A549 (cell line): ENCODE measurements around the gene RNASE7. TPM values are rescaled to one million over a fixed set of nuclear protein-coding genes. Genes with fewer than 3 reads are reported as not detected.

Source experiments
- ATAC-seq, 2 experiments: fragments of 200-7000 bp in 1 of 2; fragments of >200 bp in 1 of 2; cut with Nextera tagmentation in 1 of 2; cut with Tn5 transposase in 1 of 2; 3 replicates each; pipeline versions ENCODE4 v1.8.0 to v1.9.1; 2018 to 2020; ENCODE audit warnings: mild to moderate bottlenecking in 1 of 2, moderate library complexity in 1 of 2
- CTCF ChIA-PET: fragments of 300-600 bp; sonication (Branson Sonifier 250); formaldehyde crosslinking; extraction: SDS; loops from one replicate; lab custom pipeline; 2021; ENCODE audit warnings: antibody characterized with exemption, inconsistent platforms; lab: Yijun Ruan, JAX
- POLR2A ChIA-PET: fragments of 350-600 bp; formaldehyde crosslinking; extraction: SDS; loops from one replicate; lab custom pipeline; 2021; ENCODE audit warnings: antibody characterized with exemption, inconsistent platforms; lab: Yijun Ruan, JAX
- DNase-seq, 2 experiments: peaks; one replicate each; pipeline versions ENCODE4 v3.0.0 to v3.0.0-alpha.2; 2011 to 2016; ENCODE audit warnings: low read depth in 1 of 2, low spot score in 1 of 2
- FAIRE-seq: peaks from 2 replicates; lab custom pipeline; 2011; peaks lifted over from hg19 to GRCh38; lab: Jason Lieb, UNC
- H3K27ac ChIP-seq, 2 experiments: fragments of >200 bp; sonication (Bioruptor Twin); formaldehyde crosslinking; 3 replicates each; pipeline ENCODE4 v1.5.1; 2016 to 2017
- H3K4me1 ChIP-seq: fragments of >200 bp; sonication (Bioruptor Twin); formaldehyde crosslinking; 3 replicates; pipeline ENCODE4 v1.6.1; 2016
- H3K4me2 ChIP-seq: fragments of >200 bp; sonication (Bioruptor Twin); formaldehyde crosslinking; 3 replicates; pipeline ENCODE4 v1.6.1; 2016
- H3K4me3 ChIP-seq: fragments of >200 bp; sonication (Bioruptor Twin); formaldehyde crosslinking; 3 replicates; pipeline ENCODE4 v1.5.1; 2016
- H3K9me3 ChIP-seq: fragments of >200 bp; sonication (Bioruptor Twin); formaldehyde crosslinking; 3 replicates; pipeline ENCODE4 v1.6.1; 2016
- BHLHE40 ChIP-seq: IDR thresholded peaks from 2 replicates; pipeline ENCODE4 v1.6.1; 2012; ENCODE audit warnings: low read depth, low read length, inconsistent platforms
- CBX2 ChIP-seq: fragments of 200-600 bp; sonication (generic); IDR thresholded peaks from 2 replicates; pipeline ENCODE4 v1.6.1; 2016; ENCODE audit warnings: low read depth, mild to moderate bottlenecking, borderline replicate concordance
- CHD2 ChIP-seq: fragments of 150-350 bp; IDR thresholded peaks from 2 replicates; pipeline ENCODE4 v1.6.1; 2014; ENCODE audit warnings: low read length; ENCODE audit not compliant: partially characterized antibody
- EHF ChIP-seq: fragments of 250-450 bp; sonication (Bioruptor Pico); IDR thresholded peaks from 2 replicates; pipeline ENCODE4 v1.5.0; 2020; ENCODE audit warnings: mild to moderate bottlenecking
- EHMT2 ChIP-seq: fragments of 200-600 bp; sonication (generic); IDR thresholded peaks from 2 replicates; pipeline ENCODE4 v1.6.1; 2016; ENCODE audit warnings: antibody characterized with exemption, low read depth, mild to moderate bottlenecking, moderate library complexity
- ESRRA ChIP-seq: fragments of 150-350 bp; IDR thresholded peaks from 2 replicates; pipeline ENCODE4 v1.6.1; 2014; ENCODE audit warnings: mild to moderate bottlenecking, low read length, borderline replicate concordance
- FOSB ChIP-seq: fragments of 250-450 bp; sonication (Bioruptor Pico); IDR thresholded peaks from 2 replicates; pipeline ENCODE4 v1.5.0; 2020; ENCODE audit warnings: mild to moderate bottlenecking, moderate library complexity
- FOXS1 ChIP-seq: fragments of 250-450 bp; sonication (Bioruptor Pico); IDR thresholded peaks from 2 replicates; pipeline ENCODE4 v1.5.0; 2020; ENCODE audit warnings: mild to moderate bottlenecking, moderate library complexity
- GATA3 ChIP-seq: IDR thresholded peaks from 2 replicates; pipeline ENCODE4 v1.6.1; 2012; ENCODE audit warnings: borderline replicate concordance
- HDAC2 ChIP-seq: fragments of 200-600 bp; sonication (generic); IDR thresholded peaks from 2 replicates; pipeline ENCODE4 v1.6.1; 2016
- HOXB5 ChIP-seq: fragments of 250-450 bp; sonication (Bioruptor Pico); IDR thresholded peaks from 2 replicates; pipeline ENCODE4 v1.5.0; 2020; ENCODE audit warnings: mild to moderate bottlenecking, moderate library complexity
- KDM5A ChIP-seq: fragments of 200-600 bp; sonication (generic); IDR thresholded peaks from 2 replicates; pipeline ENCODE4 v1.6.1; 2016; ENCODE audit warnings: antibody characterized with exemption, mild to moderate bottlenecking
- MAZ ChIP-seq: fragments of 150-350 bp; IDR thresholded peaks from 2 replicates; pipeline ENCODE4 v1.6.1; 2014; ENCODE audit warnings: antibody characterized with exemption, low read depth, low read length, borderline replicate concordance
- MYC ChIP-seq: IDR thresholded peaks from 2 replicates; pipeline ENCODE4 v1.6.1; 2012; ENCODE audit warnings: mild to moderate bottlenecking, inconsistent platforms, low read length, improper control_type of control experiment, borderline replicate concordance
- NFE2L2 ChIP-seq: fragments of 150-350 bp; conservative IDR thresholded peaks from 2 replicates; pipeline ENCODE4 v1.6.1; 2014; ENCODE audit warnings: low read length
- RARB ChIP-seq: fragments of 250-450 bp; sonication (Bioruptor Pico); IDR thresholded peaks from 2 replicates; pipeline ENCODE4 v1.8.0; 2021; ENCODE audit warnings: mild to moderate bottlenecking, moderate library complexity
- SMC3 ChIP-seq: fragments of >200 bp; sonication (Bioruptor Twin); formaldehyde crosslinking; IDR thresholded peaks from 3 replicates; pipeline ENCODE4 v1.6.1; 2018; ENCODE audit warnings: inconsistent platforms
- SREBF2 ChIP-seq: fragments of 450-650 bp; IDR thresholded peaks from 2 replicates; pipeline ENCODE4 v1.6.1; 2014; ENCODE audit warnings: mild to moderate bottlenecking, moderate library complexity
- TFCP2L1 ChIP-seq: fragments of 250-450 bp; sonication (Bioruptor Pico); IDR thresholded peaks from 2 replicates; pipeline ENCODE4 v1.5.0; 2021; ENCODE audit warnings: mild to moderate bottlenecking
- TP53 ChIP-seq: fragments of 250-450 bp; sonication (Bioruptor Pico); IDR thresholded peaks from 2 replicates; pipeline ENCODE4 v1.5.0; 2021; ENCODE audit warnings: mild to moderate bottlenecking, moderate library complexity
- ZSCAN20 ChIP-seq: fragments of 250-450 bp; sonication (Bioruptor Pico); IDR thresholded peaks from 2 replicates; pipeline ENCODE4 v1.8.0; 2022; ENCODE audit warnings: mild to moderate bottlenecking, moderate library complexity
- WGBS: methylation state at CpG from one replicate; pipeline ENCODE4 v1.1.6; 2017; ENCODE audit errors: missing lambda C conversion rate; 5-methylcytosine and 5-hydroxymethylcytosine counted together
- polyA plus RNA-seq, 4 experiments: library from polyadenylated mRNA; depleted of rRNA in 3 of 4; stranded (reverse); fragments of >200 nt; fragmentation: RNase III in 1 of 4; extraction: RNeasy Plus Mini Kit Qiagen cat#74134 plus additional on column Dnase treatment in 1 of 4; gene quantifications; 2 replicates in 3 of 4; 3 replicates in 1 of 4; pipeline ENCODE4 v1.2.3, GENCODE V29; 2011 to 2017
- TF ChIP-seq, protein P1 (sequence below): fragments of >200 bp; sonication (Bioruptor Twin); formaldehyde crosslinking; IDR thresholded peaks from 3 replicates; pipeline ENCODE4 v1.6.1; 2016
- TF ChIP-seq, protein P2 (sequence below): fragments of >200 bp; sonication (Bioruptor Twin); formaldehyde crosslinking; IDR thresholded peaks from 3 replicates; pipeline ENCODE4 v1.5.1; 2016
- TF ChIP-seq, protein P3 (sequence below): fragments of 450-650 bp; IDR thresholded peaks from 2 replicates; pipeline ENCODE4 v1.6.1; 2014; ENCODE audit warnings: antibody characterized with exemption
- TF ChIP-seq, protein P4 (sequence below): fragments of >200 bp; sonication (Bioruptor Twin); formaldehyde crosslinking; IDR thresholded peaks from 2 replicates; pipeline ENCODE4 v1.6.1; 2016

RNASE7 gene
- polyA plus RNA-seq, 2 of the 4 experiments (the other 2 are of a cell fraction), result not detected

DNA sequence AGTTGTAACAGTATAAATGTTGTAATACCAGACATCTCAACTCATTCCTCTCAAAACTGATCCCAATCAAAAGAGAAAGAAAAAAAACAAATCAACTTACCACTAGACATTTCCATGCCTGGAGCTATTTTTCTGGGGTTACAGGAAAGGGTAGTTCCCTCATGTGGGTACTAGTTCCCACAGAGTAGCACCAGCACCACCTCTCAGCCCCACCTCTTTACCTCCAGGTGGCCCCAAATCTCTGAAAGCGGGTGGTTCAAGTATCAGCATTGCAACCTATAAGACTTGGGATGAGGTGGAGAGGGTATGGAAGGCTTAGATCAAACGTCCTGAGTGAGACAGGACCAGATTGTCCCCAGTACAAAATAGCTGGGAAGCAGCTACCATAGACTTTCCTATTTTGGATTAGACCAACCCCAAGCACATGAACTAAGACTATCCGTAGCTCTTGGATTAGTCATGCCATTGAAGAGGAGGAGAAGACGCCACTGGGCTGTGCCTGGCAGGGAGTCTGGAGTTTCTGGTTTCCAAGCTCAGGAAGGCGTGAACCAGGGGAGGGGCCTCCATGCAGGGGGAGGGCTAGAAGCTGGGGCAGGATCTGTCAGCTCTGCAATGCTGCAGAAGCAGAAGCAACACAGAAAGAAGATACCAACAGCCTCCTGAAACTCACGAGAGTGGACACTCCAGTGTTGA, 43.3 kb upstream of the RNASE7 start, which contains the start of gene SLC39A2:
SLC39A2 (plus strand) TSS at position 620 of the 693 bp plus-strand sequence. CDS start 154 bp downstream, outside the sequence.
- no peaks in the 10 kb centered on the region for H3K4me1 ChIP-seq
- no peak for FAIRE-seq
- no peak for TF ChIP-seq TFCP2L1 (CRISPR knock-in tag)
- TF ChIP-seq BHLHE40, result no peak
- TF ChIP-seq TP53 (CRISPR knock-in tag), result no peak
- TF ChIP-seq KDM5A, result no peak
- TF ChIP-seq, protein P1, sequence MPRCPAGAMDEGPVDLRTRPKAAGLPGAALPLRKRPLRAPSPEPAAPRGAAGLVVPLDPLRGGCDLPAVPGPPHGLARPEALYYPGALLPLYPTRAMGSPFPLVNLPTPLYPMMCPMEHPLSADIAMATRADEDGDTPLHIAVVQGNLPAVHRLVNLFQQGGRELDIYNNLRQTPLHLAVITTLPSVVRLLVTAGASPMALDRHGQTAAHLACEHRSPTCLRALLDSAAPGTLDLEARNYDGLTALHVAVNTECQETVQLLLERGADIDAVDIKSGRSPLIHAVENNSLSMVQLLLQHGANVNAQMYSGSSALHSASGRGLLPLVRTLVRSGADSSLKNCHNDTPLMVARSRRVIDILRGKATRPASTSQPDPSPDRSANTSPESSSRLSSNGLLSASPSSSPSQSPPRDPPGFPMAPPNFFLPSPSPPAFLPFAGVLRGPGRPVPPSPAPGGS, result no peak
- TF ChIP-seq SMC3, result no peak
- TF ChIP-seq NFE2L2, result no peak
- TF ChIP-seq HDAC2, result no peak
- no peak for TF ChIP-seq CHD2
- no peak for TF ChIP-seq RARB
- WGBS, result 55% methylated on average over 6 of the region's 6 CpGs
- H3K9me3 ChIP-seq, result no peaks in the 10 kb centered on the region
- CTCF ChIA-PET, result interaction anchor here (1.0 to 10.9 kb wide), 6 partner anchors 18 to 141 kb away, joined by 3 to 185 read pairs (median 10); no protein-coding TSS in a partner anchor
- POLR2A ChIA-PET, result no interaction called here
- no peak within 1 kb of the TSS for H3K4me3 ChIP-seq
- no peak within 1 kb of the TSS for H3K4me2 ChIP-seq
- no peak for DNase-seq
- H3K27ac ChIP-seq, result no peak within 1 kb of the TSS
- peak in 1 of 2 experiments; percentile 65; a peak in 2 of 6 replicates for ATAC-seq

DNA sequence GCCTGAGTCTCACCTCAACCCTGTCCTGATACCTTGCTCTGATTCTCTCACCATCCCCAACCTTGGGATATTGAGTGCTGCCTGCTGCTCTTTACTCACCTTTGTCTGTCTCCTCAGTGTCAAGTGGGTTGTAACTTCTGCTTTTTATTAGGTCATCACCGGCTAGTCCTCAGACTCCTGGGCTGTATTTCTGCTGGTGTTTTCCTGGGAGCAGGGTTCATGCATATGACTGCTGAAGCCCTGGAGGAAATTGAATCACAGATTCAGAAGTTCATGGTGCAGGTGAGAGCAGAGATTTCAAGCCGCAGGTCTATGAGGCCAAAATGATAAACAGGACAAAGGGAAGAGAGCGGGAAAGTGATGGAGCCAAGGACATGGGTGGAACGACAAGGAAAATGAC, 42.6 kb upstream of the RNASE7 start:
- WGBS, result 79% methylated on average over 4 of the region's 4 CpGs
- no peak overlapping the region for H3K4me2 ChIP-seq
- no peak for DNase-seq
- ChIA-PET POLR2A (no interaction called here), CTCF (interaction anchor here (1.6 to 10.9 kb wide), 4 partner anchors 17 to 142 kb away, joined by 3 to 185 read pairs (median 16); no protein-coding TSS in a partner anchor)
- TF ChIP-seq ZSCAN20 (CRISPR knock-in tag) (no peak), EHMT2 (no peak), GATA3 (no peak), ESRRA (no peak), SREBF2 (no peak), CHD2 (no peak), EHF (CRISPR knock-in tag) (no peak), MAZ (no peak), FOSB (CRISPR knock-in tag) (no peak), CBX2 (no peak), RARB (no peak), FOXS1 (CRISPR knock-in tag) (no peak), HOXB5 (no peak), MYC (no peak)
- TF ChIP-seq, protein P2, sequence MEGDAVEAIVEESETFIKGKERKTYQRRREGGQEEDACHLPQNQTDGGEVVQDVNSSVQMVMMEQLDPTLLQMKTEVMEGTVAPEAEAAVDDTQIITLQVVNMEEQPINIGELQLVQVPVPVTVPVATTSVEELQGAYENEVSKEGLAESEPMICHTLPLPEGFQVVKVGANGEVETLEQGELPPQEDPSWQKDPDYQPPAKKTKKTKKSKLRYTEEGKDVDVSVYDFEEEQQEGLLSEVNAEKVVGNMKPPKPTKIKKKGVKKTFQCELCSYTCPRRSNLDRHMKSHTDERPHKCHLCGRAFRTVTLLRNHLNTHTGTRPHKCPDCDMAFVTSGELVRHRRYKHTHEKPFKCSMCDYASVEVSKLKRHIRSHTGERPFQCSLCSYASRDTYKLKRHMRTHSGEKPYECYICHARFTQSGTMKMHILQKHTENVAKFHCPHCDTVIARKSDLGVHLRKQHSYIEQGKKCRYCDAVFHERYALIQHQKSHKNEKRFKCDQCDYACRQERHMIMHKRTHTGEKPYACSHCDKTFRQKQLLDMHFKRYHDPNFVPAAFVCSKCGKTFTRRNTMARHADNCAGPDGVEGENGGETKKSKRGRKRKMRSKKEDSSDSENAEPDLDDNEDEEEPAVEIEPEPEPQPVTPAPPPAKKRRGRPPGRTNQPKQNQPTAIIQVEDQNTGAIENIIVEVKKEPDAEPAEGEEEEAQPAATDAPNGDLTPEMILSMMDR, result no peak
- TF ChIP-seq, protein P3, sequence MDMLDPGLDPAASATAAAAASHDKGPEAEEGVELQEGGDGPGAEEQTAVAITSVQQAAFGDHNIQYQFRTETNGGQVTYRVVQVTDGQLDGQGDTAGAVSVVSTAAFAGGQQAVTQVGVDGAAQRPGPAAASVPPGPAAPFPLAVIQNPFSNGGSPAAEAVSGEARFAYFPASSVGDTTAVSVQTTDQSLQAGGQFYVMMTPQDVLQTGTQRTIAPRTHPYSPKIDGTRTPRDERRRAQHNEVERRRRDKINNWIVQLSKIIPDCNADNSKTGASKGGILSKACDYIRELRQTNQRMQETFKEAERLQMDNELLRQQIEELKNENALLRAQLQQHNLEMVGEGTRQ, result no peak
- TF ChIP-seq, protein P4, sequence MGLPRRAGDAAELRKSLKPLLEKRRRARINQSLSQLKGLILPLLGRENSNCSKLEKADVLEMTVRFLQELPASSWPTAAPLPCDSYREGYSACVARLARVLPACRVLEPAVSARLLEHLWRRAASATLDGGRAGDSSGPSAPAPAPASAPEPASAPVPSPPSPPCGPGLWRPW, result no peak
- no peaks in the 10 kb centered on the region for H3K9me3 ChIP-seq
- H3K4me3 ChIP-seq, result no peak overlapping the region
- no peak for FAIRE-seq
- no peak; a peak in 1 of 6 replicates for ATAC-seq
- H3K27ac ChIP-seq, result no peak overlapping the region
- H3K4me1 ChIP-seq, result no peaks in the 10 kb centered on the region
